Neuronal stem cell (in vitro differentiated cells): Measurements from ENCODE around the gene ISG20.

Source experiments
- DNase-seq: peaks from one replicate; pipeline ENCODE4 v3.0.0-alpha.2; 2013; ENCODE audit warnings: low spot score
- H2AFZ ChIP-seq: one replicate; pipeline ENCODE4 v1.6.1; 2013; ENCODE audit warnings: mild to moderate bottlenecking, low read length, inconsistent platforms
- H2AK5ac ChIP-seq: 2 replicates; pipeline ENCODE4 v1.6.1; 2013; ENCODE audit warnings: low read depth, mild to moderate bottlenecking, inconsistent platforms, low read length, moderate library complexity, mixed read lengths
- H2BK120ac ChIP-seq: 2 replicates; pipeline ENCODE4 v1.6.1; 2013; ENCODE audit warnings: low read depth, mild to moderate bottlenecking, inconsistent platforms, low read length, moderate library complexity, mixed read lengths
- H2BK12ac ChIP-seq: one replicate; pipeline ENCODE4 v1.6.1; 2013; ENCODE audit warnings: low read length, inconsistent platforms
- H2BK15ac ChIP-seq: 2 replicates; pipeline ENCODE4 v1.6.1; 2013; ENCODE audit warnings: mild to moderate bottlenecking, low read length, inconsistent platforms, mixed read lengths
- H2BK5ac ChIP-seq: one replicate; pipeline ENCODE4 v1.6.1; 2013; ENCODE audit warnings: inconsistent platforms, mild to moderate bottlenecking, low read length, moderate library complexity
- H3K14ac ChIP-seq: one replicate; pipeline ENCODE4 v1.6.1; 2013; ENCODE audit warnings: low read length, inconsistent platforms
- H3K18ac ChIP-seq: 2 replicates; pipeline ENCODE4 v1.6.1; 2013; ENCODE audit warnings: low read length, inconsistent platforms
- H3K23ac ChIP-seq: 2 replicates; pipeline ENCODE4 v1.6.1; 2013; ENCODE audit warnings: low read depth, mild to moderate bottlenecking, mixed read lengths, low read length, inconsistent platforms; ENCODE audit not compliant: poor library complexity
- H3K27ac ChIP-seq: replicated peaks from 3 replicates; pipeline ENCODE4 v1.5.1; 2013; ENCODE audit warnings: low read length, inconsistent platforms
- H3K27me3 ChIP-seq, 3 experiments: 2 replicates each; pipeline ENCODE4 v1.6.1; 2013; ENCODE audit warnings: low read length in 3 of 3, mild to moderate bottlenecking in 2 of 3, inconsistent platforms in 1 of 3, low read depth in 1 of 3, mixed read lengths in 1 of 3, moderate library complexity in 1 of 3; ENCODE audit not compliant: control insufficient read depth in 3 of 3, insufficient read depth in 3 of 3
- H3K36me3 ChIP-seq, 2 donors: replicated peaks in 1 of 2; 2 replicates each; pipeline ENCODE4 v1.6.1; 2013; ENCODE audit warnings: low read length in 2 of 2; ENCODE audit not compliant: control insufficient read depth in 2 of 2, insufficient read depth in 2 of 2
- H3K4ac ChIP-seq: 2 replicates; pipeline ENCODE4 v1.6.1; 2013; ENCODE audit warnings: inconsistent platforms, mild to moderate bottlenecking, low read length, moderate library complexity
- H3K4me1 ChIP-seq, 2 donors: 1 replicate in 1 of 2; 2 replicates in 1 of 2; pipeline ENCODE4 v1.6.1; 2013; ENCODE audit warnings: low read length in 2 of 2, low read depth in 1 of 2; ENCODE audit not compliant: control insufficient read depth in 2 of 2, insufficient read depth in 1 of 2
- H3K4me2 ChIP-seq: one replicate; pipeline ENCODE4 v1.6.1; 2013; ENCODE audit warnings: mild to moderate bottlenecking, low read length, inconsistent platforms; ENCODE audit not compliant: insufficient read depth, poor library complexity, severe bottlenecking
- H3K4me3 ChIP-seq, 2 donors: 2 replicates each; pipeline ENCODE4 v1.5.1; 2013; ENCODE audit warnings: low read length in 2 of 2, mild to moderate bottlenecking in 2 of 2, inconsistent platforms in 1 of 2, moderate library complexity in 1 of 2
- H3K79me1 ChIP-seq: one replicate; pipeline ENCODE4 v1.6.1; 2013; ENCODE audit warnings: low read depth, mild to moderate bottlenecking, inconsistent platforms, low read length, moderate library complexity
- H3K9ac ChIP-seq: one replicate; pipeline ENCODE4 v1.6.1; 2013; ENCODE audit warnings: mild to moderate bottlenecking, low read depth, low read length, inconsistent platforms; ENCODE audit not compliant: poor library complexity
- H3K9me3 ChIP-seq, 2 donors: replicated peaks in 1 of 2; 2 replicates each; pipeline versions ENCODE3 to v1.6.1; 2013; ENCODE audit warnings: low read length in 2 of 2, mild to moderate bottlenecking in 2 of 2, inconsistent platforms in 1 of 2, low read depth in 1 of 2, mixed read lengths in 1 of 2, moderate library complexity in 1 of 2; ENCODE audit not compliant: control insufficient read depth in 2 of 2, insufficient read depth in 1 of 2
- H4K8ac ChIP-seq: one replicate; pipeline ENCODE4 v1.6.1; 2013; ENCODE audit warnings: low read depth, mild to moderate bottlenecking, inconsistent platforms, low read length, moderate library complexity
- H4K91ac ChIP-seq: one replicate; pipeline ENCODE4 v1.6.1; 2013; ENCODE audit warnings: low read length, low read depth, mild to moderate bottlenecking, inconsistent platforms; ENCODE audit not compliant: poor library complexity
- WGBS, 2 donors: extraction: QIAGEN DNeasy Blood & Tissue Kit; methylation state at CpG; one replicate each; pipeline ENCODE4 v1.1.7; 2013; ENCODE audit warnings: missing lambda C conversion rate in 2 of 2, mixed read lengths in 1 of 2; ENCODE audit not compliant: insufficient read length in 2 of 2, insufficient replicate concordance in 1 of 2; ENCODE audit errors: extremely low coverage in 2 of 2; 5-methylcytosine and 5-hydroxymethylcytosine counted together

Gene ISG20

GRCh38 chr15:88644741-88645140 lies 5.9 kb downstream of the ISG20 start:
- H3K4ac ChIP-seq: no peak overlapping the region
- DNase-seq: no peak
- H3K79me1 ChIP-seq: no peaks in the 10 kb centered on the region
- H3K18ac ChIP-seq: no peak overlapping the region
- no peak overlapping the region for H3K27ac ChIP-seq
- no peaks in the 10 kb centered on the region for H3K9me3 ChIP-seq
- no peak overlapping the region for H3K4me3 ChIP-seq
- no peak overlapping the region for H3K4me2 ChIP-seq
- H2AK5ac ChIP-seq: no peak overlapping the region
- H2AFZ ChIP-seq: no peak overlapping the region
- no peak overlapping the region for H2BK5ac ChIP-seq
- H3K27me3 ChIP-seq: no peaks in the 10 kb centered on the region
- H3K36me3 ChIP-seq: no peaks in the 10 kb centered on the region
- H3K4me1 ChIP-seq: peaks cover 6 to 10% of the 10 kb centered on the region in 2 donors
- no peak overlapping the region for H3K14ac ChIP-seq
- H2BK15ac ChIP-seq: no peak overlapping the region
- H3K23ac ChIP-seq: no peak overlapping the region
- no peak overlapping the region for H4K8ac ChIP-seq
- H2BK12ac ChIP-seq: no peak overlapping the region
- WGBS, 2 donors: no CpG with 5 or more reads among the region's 9 CpGs
- H3K9ac ChIP-seq: no peak overlapping the region
- no peak overlapping the region for H2BK120ac ChIP-seq
- no peak overlapping the region for H4K91ac ChIP-seq

GRCh38 chr15:88645171-88646087 lies 6.6 kb downstream of the ISG20 start:
- no peak overlapping the region for H3K27ac ChIP-seq
- no CpG with 5 or more reads among the region's 14 CpGs for WGBS, 2 donors
- H2BK5ac ChIP-seq: no peak overlapping the region

GRCh38 chr15:88646088-88646405 lies 7.2 kb downstream of the ISG20 start:
- Histone ChIP-seq H3K27me3 (no peaks in the 10 kb centered on the region), H3K4me1 (peaks cover 9 to 10% of the 10 kb centered on the region in 2 donors), H4K91ac (no peak overlapping the region), H3K36me3 (no peaks in the 10 kb centered on the region), H2BK15ac (no peak overlapping the region), H3K4me3 (no peak overlapping the region), H3K23ac (no peak overlapping the region), H3K9me3 (no peaks in the 10 kb centered on the region), H4K8ac (no peak overlapping the region), H2BK12ac (no peak overlapping the region), H3K27ac (no peak overlapping the region), H3K9ac (no peak overlapping the region), H3K79me1 (no peaks in the 10 kb centered on the region), H2AK5ac (no peak overlapping the region), H3K4ac (no peak overlapping the region), H3K4me2 (no peak overlapping the region), H3K14ac (no peak overlapping the region), H2BK5ac (no peak overlapping the region), H2AFZ (no peak overlapping the region), H3K18ac (no peak overlapping the region), H2BK120ac (no peak overlapping the region)
- no peak for DNase-seq
- WGBS, 2 donors: no CpG with 5 or more reads among the region's 1 CpG

More at GRCh38 chr15:88645171-88646087, 6.6 kb downstream of the ISG20 start:
- H3K4ac ChIP-seq: no peak overlapping the region
- H2AK5ac ChIP-seq: no peak overlapping the region
- no peak overlapping the region for H3K9ac ChIP-seq
- H3K9me3 ChIP-seq: no peaks in the 10 kb centered on the region
- H3K79me1 ChIP-seq: no peaks in the 10 kb centered on the region
- H4K8ac ChIP-seq: no peak overlapping the region
- no peak overlapping the region for H2AFZ ChIP-seq
- no peak overlapping the region for H3K14ac ChIP-seq
- no peak for DNase-seq
- H2BK12ac ChIP-seq: no peak overlapping the region
- no peak overlapping the region for H2BK15ac ChIP-seq
- H3K4me1 ChIP-seq: peaks cover 9 to 10% of the 10 kb centered on the region in 2 donors
- H3K23ac ChIP-seq: no peak overlapping the region
- H3K4me2 ChIP-seq: no peak overlapping the region
- H3K4me3 ChIP-seq: no peak overlapping the region
- no peak overlapping the region for H4K91ac ChIP-seq
- no peak overlapping the region for H3K18ac ChIP-seq
- H2BK120ac ChIP-seq: no peak overlapping the region
- H3K27me3 ChIP-seq: no peaks in the 10 kb centered on the region
- H3K36me3 ChIP-seq: no peaks in the 10 kb centered on the region

GRCh38 chr15:88646951-88647350 lies 8.1 kb downstream of the ISG20 start:
- Histone ChIP-seq H2AFZ (no peak overlapping the region), H3K23ac (no peak overlapping the region), H3K79me1 (no peaks in the 10 kb centered on the region), H4K8ac (no peak overlapping the region), H4K91ac (no peak overlapping the region), H2BK5ac (no peak overlapping the region), H3K27me3 (no peaks in the 10 kb centered on the region), H3K4me2 (no peak overlapping the region), H3K27ac (no peak overlapping the region), H3K9ac (no peak overlapping the region), H2BK12ac (no peak overlapping the region), H3K18ac (no peak overlapping the region), H3K14ac (no peak overlapping the region), H2AK5ac (no peak overlapping the region), H3K9me3 (no peaks in the 10 kb centered on the region), H3K4me3 (no peak overlapping the region), H2BK15ac (no peak overlapping the region), H3K36me3 (no peaks in the 10 kb centered on the region), H3K4me1 (peaks cover 9 to 10% of the 10 kb centered on the region in 2 donors), H3K4ac (no peak overlapping the region), H2BK120ac (no peak overlapping the region)
- no peak for DNase-seq
- no CpG with 5 or more reads among the region's 5 CpGs for WGBS, 2 donors
